GM19193 (cell line): ENCODE data around the gene CAPN8.

Source experiments
- POLR2A ChIP-seq: IDR thresholded peaks from 4 replicates; pipeline ENCODE4 v1.6.1; 2011; ENCODE audit not compliant: insufficient read depth, insufficient read length; ENCODE audit errors: extremely low read depth

CAPN8 gene

GRCh38 chr1:223682502-223682901 is 17.0 kb upstream of the CAPN8 start:
- no peak for TF ChIP-seq POLR2A

DNA sequence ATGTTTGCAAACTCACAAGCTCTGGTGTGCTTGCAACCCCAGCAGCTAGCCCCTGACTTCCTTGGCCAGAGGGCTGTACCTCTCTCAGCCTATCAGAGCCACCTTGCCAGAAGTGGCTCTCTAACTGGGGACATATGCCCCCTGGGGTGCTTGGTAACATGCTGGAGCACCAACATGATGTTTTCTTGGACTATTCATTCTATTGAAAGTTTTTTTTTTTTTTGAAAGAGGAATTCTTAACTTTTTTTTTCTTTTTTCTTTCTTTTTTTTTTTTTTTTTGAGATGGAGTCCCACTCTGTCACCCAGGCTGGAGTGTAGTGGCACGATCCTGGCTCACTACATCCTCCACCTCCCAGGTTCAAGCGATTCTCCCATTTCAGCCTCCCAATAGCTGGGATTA is 14.7 kb upstream of the CAPN8 start:
- no peak for TF ChIP-seq POLR2A

DNA sequence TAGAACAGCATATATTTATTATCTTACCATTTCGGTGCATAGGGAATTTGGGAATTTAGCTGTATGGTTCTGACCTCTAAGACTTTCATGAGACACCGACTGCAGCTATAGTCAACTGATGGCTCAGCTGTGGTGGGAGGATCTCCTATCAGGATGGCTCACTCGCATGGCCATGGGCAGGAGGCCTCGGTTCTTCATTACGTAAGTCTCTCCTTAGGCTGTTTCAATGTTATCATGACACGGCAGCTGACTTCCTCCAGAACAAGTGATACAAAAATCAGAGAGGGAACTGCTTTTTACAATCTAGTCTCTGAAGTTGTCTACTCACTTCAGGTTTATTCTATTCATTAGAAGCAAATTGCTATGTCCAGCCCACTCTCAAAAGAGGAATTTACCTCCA is 13.3 kb upstream of the CAPN8 start:
- TF ChIP-seq POLR2A = no peak

DNA sequence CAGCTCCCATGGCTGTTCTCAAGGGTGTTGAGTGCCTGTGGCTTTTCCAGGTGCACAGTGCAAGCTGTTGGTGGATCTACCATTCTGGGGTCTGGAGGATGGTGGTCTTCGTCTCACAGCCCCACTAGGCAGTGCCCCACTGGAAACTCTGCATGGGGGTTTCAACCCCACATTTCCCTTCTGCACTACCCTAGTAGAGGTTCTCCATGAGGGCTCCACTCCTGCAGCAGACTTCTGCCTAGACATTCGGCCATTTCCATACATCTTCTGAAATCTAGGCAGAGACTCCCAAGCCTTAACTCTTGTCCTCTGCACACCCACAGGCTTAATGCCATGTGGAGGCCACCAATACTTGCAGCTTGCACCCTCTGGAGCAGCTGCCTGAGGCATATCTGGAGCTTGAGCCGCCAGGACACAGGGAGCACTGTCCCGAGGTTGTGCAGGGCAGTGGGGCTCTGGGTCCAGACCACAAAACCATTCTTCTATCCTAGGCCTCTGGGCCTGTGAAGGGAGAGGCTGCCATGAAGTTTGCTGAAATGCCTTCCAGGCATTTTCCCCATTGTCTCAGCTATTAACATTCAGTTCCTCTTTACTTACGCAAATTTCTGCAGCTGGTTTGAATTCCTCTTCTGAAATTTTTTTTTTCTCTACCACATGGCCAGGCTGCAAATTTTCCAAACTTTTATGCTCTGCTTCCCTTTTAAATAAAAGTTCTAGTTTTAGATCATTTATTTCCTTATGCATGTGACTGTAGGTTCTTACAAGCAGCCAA is 8.8 kb upstream of the CAPN8 start:
- no peak for TF ChIP-seq POLR2A

DNA sequence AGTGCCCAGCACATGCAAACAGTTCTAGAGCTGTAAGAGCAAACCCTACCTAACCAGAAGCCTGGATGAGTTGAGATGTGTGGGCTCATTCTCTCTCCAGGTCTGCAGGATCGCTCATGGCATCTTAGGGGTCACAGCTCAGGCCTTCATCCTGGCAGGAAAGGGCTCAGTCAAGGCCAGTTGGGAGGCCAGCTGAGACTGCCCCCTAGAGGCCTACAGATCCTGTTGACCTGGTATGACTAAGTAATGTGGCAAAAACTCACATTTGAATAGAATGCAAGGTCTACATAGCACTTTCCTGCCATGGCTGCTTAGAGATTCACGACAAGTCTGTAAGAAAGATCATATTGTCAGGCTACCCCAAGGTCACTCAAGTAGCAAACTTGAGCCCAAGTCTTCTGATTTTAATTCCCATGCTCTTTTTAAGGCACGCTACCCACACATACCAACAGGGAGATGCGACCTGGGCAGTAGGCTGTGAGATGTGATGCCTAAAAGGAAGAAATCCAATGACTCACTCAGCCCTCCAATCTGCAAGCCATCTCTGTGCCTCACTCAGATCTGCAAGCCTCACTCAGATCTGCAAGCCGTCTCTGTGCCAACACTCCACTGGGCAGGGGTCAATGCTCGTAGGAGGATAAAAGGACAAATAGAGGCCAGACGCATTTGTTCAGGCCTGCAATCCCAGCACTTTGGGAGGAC is 5.1 kb upstream of the CAPN8 start:
- TF ChIP-seq POLR2A = no peak

- no peak for TF ChIP-seq POLR2A
Measured at GRCh38 chr1:223669003-223669795, 3.7 kb upstream of the CAPN8 start.

DNA sequence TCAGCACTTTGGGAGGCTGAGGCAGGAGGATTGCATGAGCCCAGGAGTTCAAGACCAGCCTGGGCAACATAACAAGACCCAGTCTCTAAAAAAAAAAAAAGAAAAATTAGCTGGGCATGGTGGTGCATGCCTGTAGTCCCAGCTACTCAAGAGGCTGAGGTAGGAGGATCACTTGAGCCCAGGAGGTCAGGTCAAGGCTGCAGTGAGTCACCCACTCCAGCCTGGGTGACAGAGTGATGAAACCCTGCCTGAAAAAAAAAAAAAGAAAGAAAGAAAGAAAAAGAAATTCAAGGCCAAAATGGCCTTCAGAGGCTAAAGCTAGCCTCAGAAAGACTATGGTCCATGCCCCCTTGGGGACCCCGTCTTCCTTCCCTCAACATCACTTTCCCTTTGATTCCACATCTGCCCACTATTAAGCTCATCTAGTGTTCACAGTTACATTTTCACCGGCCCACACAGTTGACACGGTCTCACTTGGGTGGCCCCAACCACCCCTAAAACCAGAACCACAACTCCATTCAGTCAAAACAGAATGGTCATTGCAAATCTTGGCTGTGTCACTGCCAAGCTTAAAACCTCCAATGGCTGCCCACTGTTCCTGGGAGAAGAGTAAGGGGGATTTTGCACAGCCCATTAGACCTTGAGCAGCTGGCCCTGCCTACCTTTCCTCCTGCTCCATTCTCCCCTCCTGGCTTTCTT is 2.1 kb upstream of the CAPN8 start:
- TF ChIP-seq POLR2A = no peak

- no peak for TF ChIP-seq POLR2A
Measured at GRCh38 chr1:223664106-223664505, 1.4 kb downstream of the CAPN8 start.

GRCh38 chr1:223662943-223663342 is 2.6 kb downstream of the CAPN8 start:
- TF ChIP-seq POLR2A = no peak

DNA sequence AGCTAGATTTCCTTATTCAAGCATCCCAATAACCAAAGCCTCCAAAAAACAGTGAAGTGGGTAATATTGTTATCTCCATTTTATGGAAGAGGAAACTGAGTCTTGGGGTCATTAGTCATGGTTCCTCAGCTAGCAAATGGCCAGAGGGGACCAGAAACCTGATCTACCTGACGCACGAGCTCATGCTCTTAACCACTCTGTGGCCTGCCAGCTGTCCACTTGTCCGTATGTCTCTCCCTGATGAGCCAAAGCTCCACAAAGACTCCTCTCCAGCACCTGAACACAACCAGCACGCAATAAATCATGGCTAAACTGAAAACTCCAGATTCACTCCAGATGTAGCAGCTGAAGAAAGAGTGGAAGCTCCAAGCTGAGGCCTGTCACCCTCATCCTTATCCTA is 5.8 kb downstream of the CAPN8 start:
- TF ChIP-seq POLR2A = no peak

DNA sequence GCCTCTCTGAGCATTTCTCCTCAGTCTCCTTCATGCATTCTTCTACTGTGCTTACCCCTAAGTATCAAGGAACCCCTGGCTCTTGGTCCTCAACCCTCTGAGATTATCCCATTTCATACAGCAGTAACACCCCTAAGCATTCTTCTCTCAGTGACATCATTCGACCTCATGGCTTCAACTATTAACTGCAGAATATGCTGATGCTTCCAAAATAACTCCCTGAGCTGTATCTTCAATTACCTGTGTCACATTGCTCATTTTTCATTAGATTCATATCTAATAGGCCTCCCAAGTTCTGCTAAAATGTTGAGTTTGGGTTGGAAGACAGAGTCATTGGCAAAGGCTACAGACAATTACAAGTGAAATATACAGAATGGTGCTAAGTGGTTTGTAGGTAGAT is 7.5 kb downstream of the CAPN8 start:
- TF ChIP-seq POLR2A = no peak

DNA sequence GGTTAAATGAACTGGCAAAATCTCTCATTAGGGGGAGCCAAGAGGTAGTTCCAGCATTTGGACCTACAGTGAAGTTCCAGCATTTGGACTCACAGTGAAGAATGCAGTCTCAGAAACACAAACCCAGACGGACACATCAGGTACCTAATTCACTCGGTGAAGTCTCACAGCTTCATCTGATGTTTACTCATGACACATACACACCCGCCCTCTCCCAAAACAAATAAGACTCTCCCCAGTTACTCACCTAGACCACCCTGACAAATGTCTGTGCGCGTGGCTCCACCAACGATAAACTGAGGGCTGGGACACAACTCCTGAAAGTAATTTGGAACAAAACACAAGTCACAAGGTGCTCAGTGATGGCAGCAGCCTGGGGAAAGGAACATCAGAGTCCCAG is 11.4 kb downstream of the CAPN8 start:
- TF ChIP-seq POLR2A = no peak

DNA sequence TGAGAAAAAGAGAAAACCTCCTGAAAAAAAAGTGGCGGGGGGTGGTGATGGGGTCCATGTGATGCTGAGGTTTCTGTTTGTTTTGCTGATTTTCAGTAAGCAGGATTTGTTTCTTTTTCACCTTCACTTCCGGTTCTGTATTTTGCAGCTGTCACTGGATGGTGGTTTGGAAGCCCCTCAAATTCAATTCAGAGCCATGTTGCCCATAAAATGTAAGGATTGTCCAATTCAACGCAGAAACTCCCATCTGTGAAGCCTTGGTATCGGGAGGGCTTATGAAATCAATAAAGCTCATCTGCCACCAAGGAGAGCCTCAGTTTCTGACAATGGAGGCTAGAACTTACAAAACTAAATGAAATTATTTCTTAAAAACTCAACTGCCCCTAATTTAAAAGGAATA is 12.1 kb downstream of the CAPN8 start:
- no peak for TF ChIP-seq POLR2A

- no peak for TF ChIP-seq POLR2A
Measured at GRCh38 chr1:223653015-223653414, 12.5 kb downstream of the CAPN8 start.

DNA sequence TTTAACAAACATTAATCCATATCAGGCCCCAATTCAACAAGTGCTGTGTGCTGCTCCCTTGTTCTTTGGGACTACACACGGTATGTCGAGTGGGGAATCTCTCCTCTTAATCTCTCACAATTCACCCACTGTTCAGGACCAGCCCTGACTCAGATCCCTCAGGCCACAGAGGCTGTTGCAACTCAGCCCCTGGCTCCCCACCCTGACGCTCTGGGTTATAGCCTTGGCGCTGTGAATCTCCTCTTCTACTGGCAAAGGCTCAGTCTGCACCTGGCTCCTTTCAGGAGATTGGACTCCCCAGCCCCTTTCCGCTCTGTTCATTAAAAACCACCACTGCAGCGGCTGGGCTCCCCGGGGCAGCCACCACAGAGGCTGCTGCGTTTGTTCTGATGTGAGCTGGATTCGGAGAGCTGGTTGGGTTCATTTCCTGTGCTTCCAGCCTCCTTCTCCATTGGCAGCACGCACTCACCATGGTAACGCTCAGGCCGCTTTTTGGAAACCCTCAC is 13.0 kb downstream of the CAPN8 start:
- TF ChIP-seq POLR2A = no peak
